SK-N-SH (cell line): ENCODE data around the gene MUS81. TPM values are rescaled to one million over a fixed set of nuclear protein-coding genes. Genes with fewer than 3 reads are reported as not detected.

ENCODE experiments used
- CTCF ChIA-PET: fragments of 300-600, 350-600 bp; formaldehyde crosslinking; extraction: SDS; loops from one replicate; lab custom pipeline; 2021; lab: Yijun Ruan, JAX
- POLR2A ChIA-PET: fragments of 350-600 bp; sonication (Branson Sonifier 250); formaldehyde crosslinking; extraction: SDS; loops from one replicate; lab custom pipeline; 2020; ENCODE audit warnings: antibody characterized with exemption, inconsistent platforms; lab: Yijun Ruan, JAX
- DNase-seq: peaks from one replicate; pipeline ENCODE4 v3.0.0; 2012
- H2AFZ ChIP-seq: fragments of 200-600 bp; sonication (generic); 2 replicates; pipeline ENCODE4 v1.8.1; 2016; ENCODE audit warnings: antibody characterized with exemption, mild to moderate bottlenecking, low read depth
- H3F3A ChIP-seq: fragments of 200-600 bp; sonication (generic); replicated peaks from 2 replicates; pipeline ENCODE3; 2016; ENCODE audit warnings: antibody characterized with exemption, mild to moderate bottlenecking; ENCODE audit not compliant: insufficient read depth
- H3K27ac ChIP-seq, 2 experiments: fragments of 200-500 bp in 1 of 2; fragments of 200-600 bp in 1 of 2; sonication (Bioruptor generic) in 1 of 2; sonication (generic), shearing (Covaris generic) in 1 of 2; 2 replicates each; pipeline versions ENCODE4 v1.5.1 to v1.6.1; 2014 to 2016; ENCODE audit warnings: low read depth in 2 of 2, inconsistent platforms in 1 of 2, low read length in 1 of 2, mild to moderate bottlenecking in 1 of 2, mixed read lengths in 1 of 2
- H3K27me3 ChIP-seq: fragments of 200-600 bp; sonication (generic), shearing (Covaris generic); 2 replicates; pipeline ENCODE4 v1.6.1; 2016; ENCODE audit warnings: mixed run types; ENCODE audit not compliant: insufficient read depth
- H3K36me3 ChIP-seq, 2 experiments: fragments of 200-500 bp in 1 of 2; fragments of 200-600 bp in 1 of 2; sonication (Bioruptor generic) in 1 of 2; sonication (generic) in 1 of 2; replicated peaks in 1 of 2; 2 replicates each; pipeline versions ENCODE3 to v1.5.1; 2014 to 2016; ENCODE audit warnings: low read length in 1 of 2, mild to moderate bottlenecking in 1 of 2; ENCODE audit not compliant: insufficient read depth in 2 of 2, control insufficient read depth in 1 of 2
- H3K4me1 ChIP-seq, 2 experiments: fragments of 200-500 bp in 1 of 2; fragments of 200-600 bp in 1 of 2; sonication (Bioruptor generic) in 1 of 2; sonication (generic), shearing (Covaris generic) in 1 of 2; 2 replicates each; pipeline versions ENCODE4 v1.5.1 to v1.6.1; 2014 to 2016; ENCODE audit warnings: low read depth in 1 of 2, low read length in 1 of 2, mixed run types in 1 of 2; ENCODE audit not compliant: insufficient read depth in 2 of 2, control insufficient read depth in 1 of 2
- H3K4me2 ChIP-seq: fragments of 200-600 bp; sonication (generic), shearing (Covaris generic); 2 replicates; pipeline ENCODE4 v1.6.1; 2017; ENCODE audit warnings: mixed run types
- H3K4me3 ChIP-seq, 2 experiments: fragments of 200-500 bp in 1 of 2; fragments of 200-600 bp in 1 of 2; sonication (Bioruptor generic) in 1 of 2; sonication (generic), shearing (Covaris generic) in 1 of 2; 2 replicates each; pipeline versions ENCODE4 v1.5.1 to v1.8.1; 2014 to 2016; ENCODE audit warnings: low read depth in 2 of 2, inconsistent platforms in 1 of 2, low read length in 1 of 2, mild to moderate bottlenecking in 1 of 2, mixed read lengths in 1 of 2, moderate library complexity in 1 of 2
- H3K79me2 ChIP-seq: fragments of 200-600 bp; sonication (generic); 2 replicates; pipeline ENCODE4 v1.8.1; 2017; ENCODE audit warnings: mild to moderate bottlenecking; ENCODE audit not compliant: insufficient read depth
- H3K9ac ChIP-seq: fragments of 200-600 bp; sonication (generic); 2 replicates; pipeline ENCODE4 v1.6.1; 2017; ENCODE audit warnings: mixed run types
- H3K9me2 ChIP-seq: fragments of 200-600 bp; sonication (generic); 2 replicates; pipeline ENCODE4 v1.6.1; 2017; ENCODE audit warnings: mixed run types
- H3K9me3 ChIP-seq: fragments of 200-600 bp; sonication (generic); 2 replicates; pipeline ENCODE4 v1.6.1; 2017; ENCODE audit warnings: mixed run types, mild to moderate bottlenecking, moderate library complexity
- H4K20me1 ChIP-seq: fragments of 200-600 bp; sonication (generic); 2 replicates; pipeline ENCODE4 v1.6.1; 2017; ENCODE audit warnings: mild to moderate bottlenecking, mixed run types; ENCODE audit not compliant: insufficient read depth
- CHD2 ChIP-seq: fragments of 150-350 bp; IDR thresholded peaks from 2 replicates; pipeline ENCODE4 v1.6.1; 2018; ENCODE audit warnings: low read length; ENCODE audit not compliant: partially characterized antibody
- ELF1 ChIP-seq: IDR thresholded peaks from 2 replicates; pipeline ENCODE4 v1.4.0; 2012
- EP300 ChIP-seq, 2 experiments: IDR thresholded peaks; 2 replicates each; pipeline versions ENCODE4 v1.4.0 to v1.6.1; 2012; ENCODE audit warnings: borderline replicate concordance in 1 of 2, low read depth in 1 of 2, low read length in 1 of 2
- EZH2phosphoT487 ChIP-seq: fragments of 200-600 bp; sonication (generic); IDR thresholded peaks from 2 replicates; pipeline ENCODE4 v1.6.1; 2017; ENCODE audit warnings: low read depth, mixed run types, mild to moderate bottlenecking, antibody characterized with exemption, moderate library complexity, borderline replicate concordance
- FOXJ3 ChIP-seq: sonication (generic); formaldehyde crosslinking; IDR thresholded peaks from 2 replicates; pipeline ENCODE4 v1.5.1; 2020; ENCODE audit warnings: mild to moderate bottlenecking, missing genetic modification reagents
- GABPA ChIP-seq: IDR thresholded peaks from 2 replicates; pipeline ENCODE4 v1.4.0; 2012; ENCODE audit warnings: low read depth, mild to moderate bottlenecking
- IRF3 ChIP-seq: fragments of 150-350 bp; IDR thresholded peaks from 2 replicates; pipeline ENCODE4 v1.6.1; 2016; ENCODE audit warnings: mild to moderate bottlenecking, low read depth, low read length
- MEF2A ChIP-seq: IDR thresholded peaks from 2 replicates; pipeline ENCODE4 v1.4.0; 2012; ENCODE audit warnings: low read depth, borderline replicate concordance
- MXI1 ChIP-seq: IDR thresholded peaks from 2 replicates; pipeline ENCODE4 v1.6.1; 2012; ENCODE audit warnings: mild to moderate bottlenecking, low read depth, low read length, improper control_type of control experiment
- NFIC ChIP-seq: IDR thresholded peaks from 2 replicates; pipeline ENCODE4 v1.4.0; 2012; ENCODE audit warnings: borderline replicate concordance
- NRF1 ChIP-seq: IDR thresholded peaks from 2 replicates; pipeline ENCODE4 v1.6.1; 2012; ENCODE audit warnings: low read depth, mild to moderate bottlenecking, low read length
- POLR2AphosphoS5 ChIP-seq: IDR thresholded peaks from 2 replicates; pipeline ENCODE4 v1.6.1; 2012; ENCODE audit warnings: low read depth, low read length
- TAF1 ChIP-seq: IDR thresholded peaks from 2 replicates; pipeline ENCODE4 v1.6.1; 2012; ENCODE audit warnings: low read depth, mild to moderate bottlenecking, low read length, moderate library complexity, borderline replicate concordance
- TEAD4 ChIP-seq: IDR thresholded peaks from 2 replicates; pipeline ENCODE4 v1.4.0; 2012; ENCODE audit warnings: mild to moderate bottlenecking, borderline replicate concordance; ENCODE audit not compliant: insufficient read depth
- USF2 ChIP-seq: fragments of 150-350 bp; IDR thresholded peaks from 2 replicates; pipeline ENCODE4 v1.6.1; 2017; ENCODE audit warnings: antibody characterized with exemption, low read length, low read depth, borderline replicate concordance
- YY1 ChIP-seq: IDR thresholded peaks from 2 replicates; pipeline ENCODE4 v1.4.0; 2012; ENCODE audit warnings: low read depth, mild to moderate bottlenecking
- ZBTB33 ChIP-seq: IDR thresholded peaks from 2 replicates; pipeline ENCODE4 v1.4.0; 2012; ENCODE audit warnings: low read depth, borderline replicate concordance
- WGBS: methylation state at CpG from one replicate; pipeline ENCODE4 v1.1.6; 2017; ENCODE audit warnings: low lambda C conversion rate; 5-methylcytosine and 5-hydroxymethylcytosine counted together
- polyA plus RNA-seq, 3 experiments: library from polyadenylated mRNA; depleted of rRNA; stranded (reverse); fragments of >200 nt; gene quantifications; 2 replicates each; pipeline ENCODE4 v1.2.3, GENCODE V29; 2012
- TF ChIP-seq, protein P1 (sequence below): IDR thresholded peaks from 2 replicates; pipeline ENCODE4 v1.4.0; 2012; ENCODE audit warnings: low read depth, borderline replicate concordance
- TF ChIP-seq, protein P2 (sequence below): IDR thresholded peaks from 2 replicates; pipeline ENCODE4; 2012
- TF ChIP-seq, protein P3 (sequence below): IDR thresholded peaks from 2 replicates; pipeline ENCODE4 v1.6.1; 2012; ENCODE audit warnings: mild to moderate bottlenecking, low read depth, low read length, moderate library complexity

The MUS81 gene
- polyA plus RNA-seq, 1 of the 3 experiments (the other 2 are of a cell fraction) = 58.2 TPM

- Histone ChIP-seq H3K4me1 (peaks cover 10 to 33% of the 10 kb centered on the region in 2 experiments), H3K9me2 (no peaks in the 10 kb centered on the region), H2AFZ (peak within 1 kb of the TSS; percentile 69), H3K9me3 (no peaks in the 10 kb centered on the region), H3K27me3 (no peaks in the 10 kb centered on the region), H3K4me3 (peak within 1 kb of the TSS; percentile 97 to 99), H3K9ac (peak within 1 kb of the TSS; percentile 92), H3K27ac (peak within 1 kb of the TSS; percentile 93 to 97), H3K79me2 (peaks cover 71% of the 10 kb centered on the region), H4K20me1 (peaks cover 45% of the 10 kb centered on the region), H3F3A (peaks cover 55% of the 10 kb centered on the region), H3K36me3 (peaks cover 43 to 52% of the 10 kb centered on the region in 2 experiments), H3K4me2 (peak within 1 kb of the TSS; percentile 99)
- 2% methylated on average over 22 of the region's 92 CpGs for WGBS
- CTCF ChIA-PET = interaction anchor here (1.1 to 18.4 kb wide), 8 partner anchors 13 to 146 kb away, joined by 3 to 374 read pairs (median 8); partner anchors contain the start of genes CCDC85B, CTSW, EFEMP2 and FIBP
- peak; percentile 89 for DNase-seq
- POLR2A ChIA-PET = interaction anchor here (0.6 to 5.0 kb wide), 7 partner anchors 12 to 243 kb away, joined by 3 to 59 read pairs (median 6); partner anchors contain the start of genes CCDC85B, FIBP, PCNX3 and RNASEH2C
- TF ChIP-seq EZH2phosphoT487 (no peak), ZBTB33 (0 out of 2 replicates have a peak, but pooled peaks have one; percentile 16), POLR2AphosphoS5 (peak; percentile 99), USF2 (no peak), FOXJ3 (CRISPR knock-in tag) (no peak), YY1 (no peak), NFIC (no peak), GABPA (peak; percentile 94), IRF3 (no peak), TAF1 (peak; percentile 98), CHD2 (peak; percentile 40), TEAD4 (0 out of 2 replicates have a peak, but pooled peaks have one; percentile 14), ELF1 (peak; percentile 68), MXI1 (peak; percentile 47), NRF1 (peak; percentile 50), EP300 (IDR thresholded peaks at IDR 0.05; ENCODE audit: borderline replicate concordance in 1 of 2, low read depth in 1 of 2, low read length in 1 of 2) (peak in 1 of 2 experiments; percentile 20; a peak in 1 of 4 replicates), MEF2A (no peak)
- TF ChIP-seq, protein P1, sequence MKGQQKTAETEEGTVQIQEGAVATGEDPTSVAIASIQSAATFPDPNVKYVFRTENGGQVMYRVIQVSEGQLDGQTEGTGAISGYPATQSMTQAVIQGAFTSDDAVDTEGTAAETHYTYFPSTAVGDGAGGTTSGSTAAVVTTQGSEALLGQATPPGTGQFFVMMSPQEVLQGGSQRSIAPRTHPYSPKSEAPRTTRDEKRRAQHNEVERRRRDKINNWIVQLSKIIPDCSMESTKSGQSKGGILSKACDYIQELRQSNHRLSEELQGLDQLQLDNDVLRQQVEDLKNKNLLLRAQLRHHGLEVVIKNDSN = 0 out of 2 replicates have a peak, but pooled peaks have one; percentile 16
- TF ChIP-seq, protein P2, sequence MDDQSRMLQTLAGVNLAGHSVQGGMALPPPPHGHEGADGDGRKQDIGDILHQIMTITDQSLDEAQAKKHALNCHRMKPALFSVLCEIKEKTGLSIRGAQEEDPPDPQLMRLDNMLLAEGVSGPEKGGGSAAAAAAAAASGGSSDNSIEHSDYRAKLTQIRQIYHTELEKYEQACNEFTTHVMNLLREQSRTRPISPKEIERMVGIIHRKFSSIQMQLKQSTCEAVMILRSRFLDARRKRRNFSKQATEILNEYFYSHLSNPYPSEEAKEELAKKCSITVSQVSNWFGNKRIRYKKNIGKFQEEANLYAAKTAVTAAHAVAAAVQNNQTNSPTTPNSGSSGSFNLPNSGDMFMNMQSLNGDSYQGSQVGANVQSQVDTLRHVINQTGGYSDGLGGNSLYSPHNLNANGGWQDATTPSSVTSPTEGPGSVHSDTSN = no peak; the same call in 1 of the 2 replicates
- TF ChIP-seq, protein P3, sequence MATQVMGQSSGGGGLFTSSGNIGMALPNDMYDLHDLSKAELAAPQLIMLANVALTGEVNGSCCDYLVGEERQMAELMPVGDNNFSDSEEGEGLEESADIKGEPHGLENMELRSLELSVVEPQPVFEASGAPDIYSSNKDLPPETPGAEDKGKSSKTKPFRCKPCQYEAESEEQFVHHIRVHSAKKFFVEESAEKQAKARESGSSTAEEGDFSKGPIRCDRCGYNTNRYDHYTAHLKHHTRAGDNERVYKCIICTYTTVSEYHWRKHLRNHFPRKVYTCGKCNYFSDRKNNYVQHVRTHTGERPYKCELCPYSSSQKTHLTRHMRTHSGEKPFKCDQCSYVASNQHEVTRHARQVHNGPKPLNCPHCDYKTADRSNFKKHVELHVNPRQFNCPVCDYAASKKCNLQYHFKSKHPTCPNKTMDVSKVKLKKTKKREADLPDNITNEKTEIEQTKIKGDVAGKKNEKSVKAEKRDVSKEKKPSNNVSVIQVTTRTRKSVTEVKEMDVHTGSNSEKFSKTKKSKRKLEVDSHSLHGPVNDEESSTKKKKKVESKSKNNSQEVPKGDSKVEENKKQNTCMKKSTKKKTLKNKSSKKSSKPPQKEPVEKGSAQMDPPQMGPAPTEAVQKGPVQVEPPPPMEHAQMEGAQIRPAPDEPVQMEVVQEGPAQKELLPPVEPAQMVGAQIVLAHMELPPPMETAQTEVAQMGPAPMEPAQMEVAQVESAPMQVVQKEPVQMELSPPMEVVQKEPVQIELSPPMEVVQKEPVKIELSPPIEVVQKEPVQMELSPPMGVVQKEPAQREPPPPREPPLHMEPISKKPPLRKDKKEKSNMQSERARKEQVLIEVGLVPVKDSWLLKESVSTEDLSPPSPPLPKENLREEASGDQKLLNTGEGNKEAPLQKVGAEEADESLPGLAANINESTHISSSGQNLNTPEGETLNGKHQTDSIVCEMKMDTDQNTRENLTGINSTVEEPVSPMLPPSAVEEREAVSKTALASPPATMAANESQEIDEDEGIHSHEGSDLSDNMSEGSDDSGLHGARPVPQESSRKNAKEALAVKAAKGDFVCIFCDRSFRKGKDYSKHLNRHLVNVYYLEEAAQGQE = peak; percentile 74; the same call in 1 of the 2 replicates
Observed at GRCh38 chr11:65857853-65858680, 2.2 kb upstream of the MUS81 start, which contains the start of gene CFL1. CFL1 (minus strand) TSS chr11:65858180; CDS start chr11:65858099, 81 bp downstream.
